Skeletal muscle tissue (tissue), 4 donors: Measurements from ENCODE around the gene PPM1N. TPM values are rescaled to one million over a fixed set of nuclear protein-coding genes. Genes with fewer than 3 reads are reported as not detected.

Source experiments
- H3K27ac ChIP-seq: one replicate; pipeline ENCODE4 v1.7.0; 2013; ENCODE audit warnings: mild to moderate bottlenecking, low read depth, low read length, inconsistent platforms
- H3K27me3 ChIP-seq, 3 donors: one replicate each; pipeline ENCODE4 v1.7.0; 2013; ENCODE audit warnings: low read length in 3 of 3; ENCODE audit not compliant: control insufficient read depth in 3 of 3, insufficient read depth in 3 of 3
- H3K36me3 ChIP-seq, 3 donors: one replicate each; pipeline ENCODE4 v1.7.0; 2013; ENCODE audit warnings: low read length in 3 of 3; ENCODE audit not compliant: control insufficient read depth in 3 of 3, insufficient read depth in 3 of 3
- H3K4me1 ChIP-seq, 3 donors: one replicate each; pipeline ENCODE4 v1.7.0; 2013; ENCODE audit warnings: low read length in 3 of 3, mild to moderate bottlenecking in 3 of 3; ENCODE audit not compliant: control insufficient read depth in 3 of 3, insufficient read depth in 3 of 3
- H3K4me3 ChIP-seq, 3 donors: one replicate each; pipeline ENCODE4 v1.7.0; 2013; ENCODE audit warnings: low read length in 3 of 3
- H3K9ac ChIP-seq, 3 donors: one replicate each; pipeline ENCODE4 v1.7.0; 2013; ENCODE audit warnings: low read length in 3 of 3, mild to moderate bottlenecking in 3 of 3, moderate library complexity in 2 of 3, low read depth in 1 of 3
- H3K9me3 ChIP-seq, 3 donors: one replicate each; pipeline ENCODE4 v1.7.0; 2013; ENCODE audit warnings: low read length in 3 of 3; ENCODE audit not compliant: control insufficient read depth in 3 of 3
- total RNA-seq: library from RNA; depleted of rRNA; stranded (reverse); fragments of >200 nt; gene quantifications from one replicate; pipeline ENCODE4 v1.2.3, GENCODE V29; 2014
- donor health status: Osteomylitis.

The PPM1N gene
- total RNA-seq, 1 donor from 2014 or later = 0.52 TPM

DNA sequence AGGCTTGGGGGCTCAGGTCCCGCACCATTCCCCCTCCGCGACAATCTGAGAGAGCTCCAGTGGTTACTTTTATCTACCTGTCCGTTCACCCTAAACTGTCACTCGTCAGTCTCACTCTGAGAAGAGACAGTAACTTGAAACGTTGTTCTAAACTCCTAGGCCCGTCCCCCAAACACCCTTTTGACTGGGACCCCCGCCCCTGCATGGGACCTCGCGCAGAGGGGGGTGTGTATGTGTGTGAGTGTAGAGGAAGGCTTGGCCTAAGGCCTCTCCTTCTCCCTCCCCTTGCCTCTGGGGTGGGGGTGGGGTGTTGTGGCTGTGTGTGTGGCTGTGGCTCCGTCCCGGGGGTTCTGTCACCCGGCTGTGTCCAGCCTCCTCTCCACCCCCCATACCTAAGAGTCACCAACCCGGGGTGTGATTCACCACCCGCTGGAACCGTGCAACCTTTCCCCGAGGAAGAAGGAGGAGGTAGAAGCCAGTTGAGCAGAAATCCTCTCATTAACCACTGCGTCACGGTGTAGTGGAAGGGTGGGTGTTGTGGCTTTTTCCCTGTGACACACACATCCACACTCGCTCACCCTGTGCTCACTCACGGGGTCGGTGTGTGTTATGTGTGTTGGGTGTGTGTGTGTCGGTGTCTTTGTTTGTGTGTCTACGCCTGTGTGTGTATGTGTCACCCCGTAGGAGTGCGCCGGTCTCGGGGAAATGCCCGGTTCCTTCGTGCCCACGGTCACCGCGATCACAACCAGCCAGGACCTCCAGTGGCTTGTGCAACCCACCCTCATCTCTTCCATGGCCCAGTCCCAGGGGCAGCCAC is 28.1 kb upstream of the PPM1N start:
- Histone ChIP-seq H3K36me3 (peaks cover 0 to 3% (median 0%) of the 10 kb centered on the region in 3 donors), H3K9me3 (no peaks in the 10 kb centered on the region), H3K9ac (peak overlapping the region; percentile 94 to 99 (median 98)), H3K27me3 (peaks cover 0 to 3% (median 0%) of the 10 kb centered on the region in 3 donors), H3K4me1 (peaks cover 24 to 38% (median 31%) of the 10 kb centered on the region in 3 donors), H3K27ac (peak overlapping the region; percentile 99), H3K4me3 (peak overlapping the region; percentile 93 to 99 (median 98))

DNA sequence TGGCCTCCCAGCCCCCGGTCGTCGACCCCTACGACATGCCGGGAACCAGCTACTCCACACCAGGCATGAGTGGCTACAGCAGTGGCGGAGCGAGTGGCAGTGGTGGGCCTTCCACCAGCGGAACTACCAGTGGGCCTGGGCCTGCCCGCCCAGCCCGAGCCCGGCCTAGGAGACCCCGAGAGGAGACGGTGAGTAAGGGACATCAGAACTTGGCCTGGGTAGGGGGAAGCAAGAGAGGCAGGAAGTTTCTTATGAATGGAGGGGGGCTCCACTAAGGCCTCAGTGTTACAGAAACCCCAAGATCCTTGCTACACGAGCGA is 27.5 kb upstream of the PPM1N start:
- Histone ChIP-seq H3K4me3 (peak overlapping the region in 2 of 3 donors; percentile 93 to 98), H3K27me3 (peaks cover 0 to 3% (median 0%) of the 10 kb centered on the region in 3 donors), H3K9ac (no peak overlapping the region), H3K9me3 (no peaks in the 10 kb centered on the region), H3K27ac (no peak overlapping the region), H3K36me3 (peaks cover 0 to 3% (median 0%) of the 10 kb centered on the region in 3 donors), H3K4me1 (peaks cover 24 to 38% (median 31%) of the 10 kb centered on the region in 3 donors)

DNA sequence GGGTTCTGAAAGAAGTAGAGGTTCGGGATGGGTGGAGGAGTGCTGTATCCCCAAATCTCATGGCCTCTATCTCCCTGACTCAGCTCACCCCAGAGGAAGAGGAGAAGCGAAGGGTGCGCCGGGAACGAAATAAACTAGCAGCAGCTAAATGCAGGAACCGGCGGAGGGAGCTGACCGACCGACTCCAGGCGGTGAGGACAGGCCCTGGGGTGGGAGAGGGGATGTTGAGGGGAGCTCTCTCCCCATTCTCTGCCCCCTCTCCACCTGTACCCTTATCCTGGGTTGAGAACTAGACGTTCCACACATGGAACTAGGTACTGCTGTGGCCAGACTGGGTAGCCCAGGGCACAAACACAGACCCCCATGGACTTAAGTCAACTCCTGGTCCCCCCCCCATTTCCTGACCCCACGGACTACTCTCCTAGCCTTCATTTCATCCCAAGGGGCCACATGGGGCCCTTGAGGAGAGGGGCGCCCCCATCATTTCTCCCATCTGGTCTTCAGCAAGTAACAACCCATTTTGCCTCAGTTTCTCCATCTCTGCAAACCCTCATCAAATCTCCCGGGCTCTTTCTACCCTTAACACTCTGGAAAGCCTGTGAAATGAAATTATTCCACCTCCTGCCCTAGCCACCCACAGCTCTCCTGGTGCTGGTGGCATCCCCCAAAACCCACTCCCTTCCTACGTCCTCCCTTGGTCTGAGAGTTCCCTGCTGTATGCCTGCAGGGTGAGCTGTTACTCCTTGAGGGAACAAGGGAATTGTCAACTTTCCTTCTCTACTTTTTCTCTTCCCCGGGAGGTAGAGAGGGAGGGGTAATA is 26.9 kb upstream of the PPM1N start:
- Histone ChIP-seq H3K27ac (no peak overlapping the region), H3K4me1 (peaks cover 26 to 38% (median 31%) of the 10 kb centered on the region in 3 donors), H3K9me3 (no peaks in the 10 kb centered on the region), H3K27me3 (peaks cover 0 to 3% (median 0%) of the 10 kb centered on the region in 3 donors), H3K9ac (no peak overlapping the region), H3K4me3 (peak overlapping the region in 1 of 3 donors; percentile 93), H3K36me3 (peaks cover 0 to 3% (median 0%) of the 10 kb centered on the region in 3 donors)

DNA sequence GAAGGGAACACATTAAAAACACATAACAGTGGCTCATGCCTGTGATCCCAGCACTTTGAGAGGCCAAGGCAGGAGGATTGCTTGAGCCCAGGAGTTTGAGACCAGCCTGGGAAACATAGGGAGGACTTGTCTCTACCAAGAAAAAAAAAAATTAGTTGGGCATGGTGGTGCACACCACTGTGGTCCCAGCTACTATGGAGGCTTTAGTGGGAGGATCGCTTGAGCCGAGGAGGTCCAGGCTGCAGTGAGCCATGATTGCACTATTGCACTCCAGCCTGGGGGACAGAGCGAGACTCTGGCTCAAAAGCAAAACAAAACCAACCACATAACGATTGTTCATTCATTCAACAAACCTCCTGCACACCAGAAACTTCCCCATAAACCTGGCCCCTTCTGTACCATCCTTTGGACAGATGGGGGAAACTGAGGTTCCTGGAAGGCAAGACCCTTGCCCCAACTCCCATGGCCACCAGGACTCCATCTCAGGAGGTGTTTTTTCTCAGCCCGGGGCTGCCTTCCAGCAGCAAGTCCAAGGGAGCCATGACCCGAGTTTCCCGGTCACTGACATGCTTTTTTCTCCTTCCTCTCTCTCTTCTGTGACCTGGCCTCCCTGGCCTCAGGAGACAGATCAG is 26.2 kb upstream of the PPM1N start:
- Histone ChIP-seq H3K9ac (peak overlapping the region in 2 of 3 donors; percentile 20 to 25), H3K9me3 (no peaks in the 10 kb centered on the region), H3K36me3 (peaks cover 0 to 3% (median 0%) of the 10 kb centered on the region in 3 donors), H3K4me1 (peaks cover 26 to 38% (median 29%) of the 10 kb centered on the region in 3 donors), H3K27ac (no peak overlapping the region), H3K4me3 (peak overlapping the region in 1 of 3 donors; percentile 1), H3K27me3 (peaks cover 0 to 3% (median 0%) of the 10 kb centered on the region in 3 donors)

DNA sequence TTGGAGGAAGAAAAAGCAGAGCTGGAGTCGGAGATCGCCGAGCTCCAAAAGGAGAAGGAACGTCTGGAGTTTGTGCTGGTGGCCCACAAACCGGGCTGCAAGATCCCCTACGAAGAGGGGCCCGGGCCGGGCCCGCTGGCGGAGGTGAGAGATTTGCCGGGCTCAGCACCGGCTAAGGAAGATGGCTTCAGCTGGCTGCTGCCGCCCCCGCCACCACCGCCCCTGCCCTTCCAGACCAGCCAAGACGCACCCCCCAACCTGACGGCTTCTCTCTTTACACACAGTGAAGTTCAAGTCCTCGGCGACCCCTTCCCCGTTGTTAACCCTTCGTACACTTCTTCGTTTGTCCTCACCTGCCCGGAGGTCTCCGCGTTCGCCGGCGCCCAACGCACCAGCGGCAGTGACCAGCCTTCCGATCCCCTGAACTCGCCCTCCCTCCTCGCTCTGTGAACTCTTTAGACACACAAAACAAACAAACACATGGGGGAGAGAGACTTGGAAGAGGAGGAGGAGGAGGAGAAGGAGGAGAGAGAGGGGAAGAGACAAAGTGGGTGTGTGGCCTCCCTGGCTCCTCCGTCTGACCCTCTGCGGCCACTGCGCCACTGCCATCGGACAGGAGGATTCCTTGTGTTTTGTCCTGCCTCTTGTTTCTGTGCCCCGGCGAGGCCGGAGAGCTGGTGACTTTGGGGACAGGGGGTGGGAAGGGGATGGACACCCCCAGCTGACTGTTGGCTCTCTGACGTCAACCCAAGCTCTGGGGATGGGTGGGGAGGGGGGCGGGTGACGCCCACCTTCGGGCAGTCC is 25.5 kb upstream of the PPM1N start:
- Histone ChIP-seq H3K4me3 (no peak overlapping the region), H3K9me3 (no peaks in the 10 kb centered on the region), H3K4me1 (peaks cover 26 to 41% (median 28%) of the 10 kb centered on the region in 3 donors), H3K9ac (peak overlapping the region in 2 of 3 donors; percentile 11 to 20), H3K27me3 (peaks cover 0 to 3% (median 0%) of the 10 kb centered on the region in 3 donors), H3K36me3 (peaks cover 0 to 3% (median 0%) of the 10 kb centered on the region in 3 donors), H3K27ac (no peak overlapping the region)

DNA sequence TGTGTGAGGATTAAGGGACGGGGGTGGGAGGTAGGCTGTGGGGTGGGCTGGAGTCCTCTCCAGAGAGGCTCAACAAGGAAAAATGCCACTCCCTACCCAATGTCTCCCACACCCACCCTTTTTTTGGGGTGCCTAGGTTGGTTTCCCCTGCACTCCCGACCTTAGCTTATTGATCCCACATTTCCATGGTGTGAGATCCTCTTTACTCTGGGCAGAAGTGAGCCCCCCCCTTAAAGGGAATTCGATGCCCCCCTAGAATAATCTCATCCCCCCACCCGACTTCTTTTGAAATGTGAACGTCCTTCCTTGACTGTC is 24.9 kb upstream of the PPM1N start:
- Histone ChIP-seq H3K27me3 (peaks cover 0 to 3% (median 0%) of the 10 kb centered on the region in 3 donors), H3K4me3 (no peak overlapping the region), H3K9ac (no peak overlapping the region), H3K36me3 (peaks cover 0 to 3% (median 0%) of the 10 kb centered on the region in 3 donors), H3K27ac (no peak overlapping the region), H3K9me3 (no peaks in the 10 kb centered on the region), H3K4me1 (peaks cover 26 to 41% (median 29%) of the 10 kb centered on the region in 3 donors)

DNA sequence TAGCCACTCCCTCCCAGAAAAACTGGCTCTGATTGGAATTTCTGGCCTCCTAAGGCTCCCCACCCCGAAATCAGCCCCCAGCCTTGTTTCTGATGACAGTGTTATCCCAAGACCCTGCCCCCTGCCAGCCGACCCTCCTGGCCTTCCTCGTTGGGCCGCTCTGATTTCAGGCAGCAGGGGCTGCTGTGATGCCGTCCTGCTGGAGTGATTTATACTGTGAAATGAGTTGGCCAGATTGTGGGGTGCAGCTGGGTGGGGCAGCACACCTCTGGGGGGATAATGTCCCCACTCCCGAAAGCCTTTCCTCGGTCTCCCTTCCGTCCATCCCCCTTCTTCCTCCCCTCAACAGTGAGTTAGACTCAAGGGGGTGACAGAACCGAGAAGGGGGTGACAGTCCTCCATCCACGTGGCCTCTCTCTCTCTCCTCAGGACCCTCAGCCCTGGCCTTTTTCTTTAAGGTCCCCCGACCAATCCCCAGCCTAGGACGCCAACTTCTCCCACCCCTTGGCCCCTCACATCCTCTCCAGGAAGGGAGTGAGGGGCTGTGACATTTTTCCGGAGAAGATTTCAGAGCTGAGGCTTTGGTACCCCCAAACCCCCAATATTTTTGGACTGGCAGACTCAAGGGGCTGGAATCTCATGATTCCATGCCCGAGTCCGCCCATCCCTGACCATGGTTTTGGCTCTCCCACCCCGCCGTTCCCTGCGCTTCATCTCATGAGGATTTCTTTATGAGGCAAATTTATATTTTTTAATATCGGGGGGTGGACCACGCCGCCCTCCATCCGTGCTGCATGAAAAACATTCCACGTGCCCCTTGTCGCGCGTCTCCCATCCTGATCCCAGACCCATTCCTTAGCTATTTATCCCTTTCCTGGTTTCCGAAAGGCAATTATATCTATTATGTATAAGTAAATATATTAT is 24.3 kb upstream of the PPM1N start:
- Histone ChIP-seq H3K9ac (no peak overlapping the region), H3K27me3 (peaks cover 0 to 3% (median 0%) of the 10 kb centered on the region in 3 donors), H3K27ac (no peak overlapping the region), H3K36me3 (peaks cover 0 to 3% (median 0%) of the 10 kb centered on the region in 3 donors), H3K9me3 (no peaks in the 10 kb centered on the region), H3K4me1 (peaks cover 23 to 37% (median 28%) of the 10 kb centered on the region in 3 donors), H3K4me3 (no peak overlapping the region)

DNA sequence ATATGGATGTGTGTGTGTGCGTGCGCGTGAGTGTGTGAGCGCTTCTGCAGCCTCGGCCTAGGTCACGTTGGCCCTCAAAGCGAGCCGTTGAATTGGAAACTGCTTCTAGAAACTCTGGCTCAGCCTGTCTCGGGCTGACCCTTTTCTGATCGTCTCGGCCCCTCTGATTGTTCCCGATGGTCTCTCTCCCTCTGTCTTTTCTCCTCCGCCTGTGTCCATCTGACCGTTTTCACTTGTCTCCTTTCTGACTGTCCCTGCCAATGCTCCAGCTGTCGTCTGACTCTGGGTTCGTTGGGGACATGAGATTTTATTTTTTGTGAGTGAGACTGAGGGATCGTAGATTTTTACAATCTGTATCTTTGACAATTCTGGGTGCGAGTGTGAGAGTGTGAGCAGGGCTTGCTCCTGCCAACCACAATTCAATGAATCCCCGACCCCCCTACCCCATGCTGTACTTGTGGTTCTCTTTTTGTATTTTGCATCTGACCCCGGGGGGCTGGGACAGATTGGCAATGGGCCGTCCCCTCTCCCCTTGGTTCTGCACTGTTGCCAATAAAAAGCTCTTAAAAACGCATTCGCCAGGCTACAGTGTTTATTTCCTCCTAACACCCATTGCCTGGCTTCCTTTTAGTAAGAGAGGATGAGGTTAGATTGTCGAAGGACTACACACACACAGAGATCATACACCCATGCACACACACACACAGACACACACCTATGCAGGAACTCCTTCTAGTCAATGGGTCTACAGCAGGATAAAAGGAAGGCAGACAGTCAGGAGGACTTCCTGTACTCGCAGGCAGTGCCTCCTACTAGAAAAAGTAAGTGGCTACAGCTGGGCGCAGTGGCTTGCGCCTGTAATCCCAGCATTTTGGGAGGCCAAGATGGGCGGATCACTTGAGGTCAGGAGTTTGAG is 23.4 kb upstream of the PPM1N start:
- Histone ChIP-seq H3K27ac (no peak overlapping the region), H3K4me3 (no peak overlapping the region), H3K9ac (no peak overlapping the region), H3K36me3 (peaks cover 0 to 3% (median 0%) of the 10 kb centered on the region in 3 donors), H3K9me3 (no peaks in the 10 kb centered on the region), H3K27me3 (peaks cover 0 to 3% (median 0%) of the 10 kb centered on the region in 3 donors), H3K4me1 (peaks cover 17 to 29% (median 25%) of the 10 kb centered on the region in 3 donors)
